B cell (primary cell): ENCODE results near the gene CD52. TPM values are rescaled to one million over a fixed set of nuclear protein-coding genes. Genes with fewer than 3 reads are reported as not detected.

ENCODE experiments used
- ATAC-seq: fragments of 200-7000 bp; cut with Tn5 transposase; one replicate; pipeline ENCODE4 v1.10.0; 2021; ENCODE audit warnings: low read depth, mild to moderate bottlenecking, moderate number of reproducible peaks, moderate library complexity
- CTCF ChIA-PET: fragments of 350-600 bp; sonication (Branson Sonifier 250); formaldehyde crosslinking; loops from one replicate; lab custom pipeline; 2021; ENCODE audit warnings: antibody characterized with exemption, inconsistent platforms; lab: Charles Lee
- POLR2A ChIA-PET: fragments of 350-600 bp; sonication (Branson Sonifier 250); formaldehyde crosslinking; loops from one replicate; lab custom pipeline; 2021; ENCODE audit warnings: antibody characterized with exemption; lab: Charles Lee
- DNase-seq: peaks from one replicate; pipeline ENCODE4 v3.0.0; 2013
- H2AFZ ChIP-seq: 2 replicates; pipeline ENCODE4 v1.6.1; 2012; ENCODE audit warnings: mild to moderate bottlenecking, low read depth, low read length; ENCODE audit not compliant: insufficient read depth, poor library complexity, severe bottlenecking
- H3K27ac ChIP-seq, 2 donors: 1 replicate in 1 of 2; 2 replicates in 1 of 2; pipeline ENCODE4 v1.5.1; 2012 to 2013; ENCODE audit warnings: low read length in 2 of 2, mild to moderate bottlenecking in 2 of 2, moderate library complexity in 1 of 2
- H3K27me3 ChIP-seq, 4 experiments: fragments of 200-600 bp in 1 of 4; sonication (generic) in 1 of 4; replicated peaks in 1 of 4; 1 replicate in 2 of 4; 2 replicates in 2 of 4; pipeline versions ENCODE4 v1.6.1 to v1.7.0; 2013 to 2016; ENCODE audit warnings: low read length in 3 of 4, mild to moderate bottlenecking in 2 of 4, mixed read lengths in 1 of 4, moderate library complexity in 1 of 4; ENCODE audit not compliant: insufficient read depth in 4 of 4, control insufficient read depth in 3 of 4; ENCODE audit errors: control extremely low read depth in 1 of 4
- H3K36me3 ChIP-seq, 2 experiments: replicated peaks in 1 of 2; 1 replicate in 1 of 2; 2 replicates in 1 of 2; pipeline versions ENCODE4 v1.6.1 to v1.7.1; 2013; ENCODE audit warnings: low read length in 1 of 2; ENCODE audit not compliant: insufficient read depth in 2 of 2, control insufficient read depth in 1 of 2; ENCODE audit errors: control extremely low read depth in 1 of 2, extremely low read depth in 1 of 2
- H3K4me1 ChIP-seq, 2 donors: fragments of 200-600 bp in 1 of 2; sonication (generic) in 1 of 2; 1 replicate in 1 of 2; 2 replicates in 1 of 2; pipeline versions ENCODE4 v1.5.1 to v1.6.1; 2013 to 2017; ENCODE audit warnings: low read length in 2 of 2; ENCODE audit not compliant: control insufficient read depth in 2 of 2, insufficient read depth in 2 of 2
- H3K4me2 ChIP-seq: replicated peaks from 2 replicates; pipeline ENCODE3; 2012; ENCODE audit warnings: mild to moderate bottlenecking, low read depth, low read length; ENCODE audit not compliant: poor library complexity, severe bottlenecking
- H3K4me3 ChIP-seq, 5 experiments: fragments of 200-600 bp in 1 of 5; sonication (generic) in 1 of 5; 1 replicate in 3 of 5; 2 replicates in 2 of 5; pipeline versions ENCODE4 v1.5.1 to v1.7.0; 2011 to 2016; ENCODE audit warnings: low read length in 4 of 5, mild to moderate bottlenecking in 4 of 5, low read depth in 2 of 5, control low read depth in 1 of 5, moderate library complexity in 1 of 5; ENCODE audit not compliant: insufficient read depth in 1 of 5; ENCODE audit errors: control extremely low read depth in 1 of 5, extremely low read depth in 1 of 5
- H3K79me2 ChIP-seq: fragments of 200-600 bp; sonication (generic); one replicate; pipeline ENCODE4 v1.6.0; 2016; ENCODE audit warnings: low read length; ENCODE audit not compliant: control insufficient read depth, insufficient read depth
- H3K9ac ChIP-seq: fragments of 200-600 bp; sonication (generic); 2 replicates; pipeline ENCODE4 v1.6.1; 2017; ENCODE audit warnings: mild to moderate bottlenecking, low read length, moderate library complexity
- H3K9me3 ChIP-seq, 3 donors: one replicate each; pipeline versions ENCODE4 v1.6.1 to v1.7.1; 2013; ENCODE audit warnings: low read length in 2 of 3; ENCODE audit not compliant: control insufficient read depth in 2 of 3, insufficient read depth in 1 of 3; ENCODE audit errors: control extremely low read depth in 1 of 3
- H4K20me1 ChIP-seq: 2 replicates; pipeline ENCODE4 v1.6.0; 2012; ENCODE audit warnings: mild to moderate bottlenecking, low read length; ENCODE audit not compliant: insufficient read depth, control insufficient read depth, poor library complexity, severe bottlenecking
- H3K27ac Mint-ChIP-seq: one replicate; pipeline ENCODE4 v1.8.0; 2021; ENCODE audit warnings: mixed read lengths
- H3K27me3 Mint-ChIP-seq: one replicate; pipeline ENCODE4 v1.8.0; 2021; ENCODE audit warnings: mixed read lengths
- H3K4me1 Mint-ChIP-seq: one replicate; pipeline ENCODE4 v1.8.0; 2021; ENCODE audit warnings: mixed read lengths
- H3K4me3 Mint-ChIP-seq: one replicate; pipeline ENCODE4 v1.8.0; 2021; ENCODE audit warnings: mixed read lengths
- H3K9me3 Mint-ChIP-seq: one replicate; pipeline ENCODE4 v1.8.0; 2022; ENCODE audit warnings: mixed read lengths; ENCODE audit not compliant: insufficient read depth
- EZH2 ChIP-seq: IDR thresholded peaks from 2 replicates; pipeline ENCODE4 v1.6.1; 2012; ENCODE audit warnings: borderline replicate concordance, low read depth, mild to moderate bottlenecking, moderate library complexity, low read length; ENCODE audit not compliant: insufficient read depth, poor library complexity, severe bottlenecking
- WGBS: methylation state at CpG from one replicate; pipeline ENCODE4 v1.1.5; 2013; ENCODE audit warnings: missing lambda C conversion rate; ENCODE audit not compliant: insufficient coverage; 5-methylcytosine and 5-hydroxymethylcytosine counted together
- intact Hi-C: fragments of 100-400 bp; cut with micrococcal nuclease; formaldehyde crosslinking; loops from one replicate; pipeline ENCODE4 v1.10.0; 2022
- polyA plus RNA-seq: library from polyadenylated mRNA; depleted of rRNA; stranded (reverse); fragments of >200 nt; gene quantifications from 2 replicates; pipeline ENCODE4 v1.2.3, GENCODE V29; 2012
- total RNA-seq, 2 donors: library from RNA; stranded (reverse); fragments of 120-200 nt in 1 of 2; gene quantifications; 1 replicate in 1 of 2; 2 replicates in 1 of 2; pipeline versions ENCODE4 v1.2.3 to v1.2.4, GENCODE V29; 2013 to 2022
- TF ChIP-seq, protein P1 (sequence below): fragments of 200-600 bp; IDR thresholded peaks from one replicate; pipeline ENCODE4 v1.8.0; 2022; ENCODE audit warnings: antibody characterized with exemption, mild to moderate bottlenecking

The CD52 gene
- total and polyA plus RNA-seq, 2 donors (not counting 1 experiment from before 2014, with no cell fraction given) = 1,116 to 1,597 TPM

DNA sequence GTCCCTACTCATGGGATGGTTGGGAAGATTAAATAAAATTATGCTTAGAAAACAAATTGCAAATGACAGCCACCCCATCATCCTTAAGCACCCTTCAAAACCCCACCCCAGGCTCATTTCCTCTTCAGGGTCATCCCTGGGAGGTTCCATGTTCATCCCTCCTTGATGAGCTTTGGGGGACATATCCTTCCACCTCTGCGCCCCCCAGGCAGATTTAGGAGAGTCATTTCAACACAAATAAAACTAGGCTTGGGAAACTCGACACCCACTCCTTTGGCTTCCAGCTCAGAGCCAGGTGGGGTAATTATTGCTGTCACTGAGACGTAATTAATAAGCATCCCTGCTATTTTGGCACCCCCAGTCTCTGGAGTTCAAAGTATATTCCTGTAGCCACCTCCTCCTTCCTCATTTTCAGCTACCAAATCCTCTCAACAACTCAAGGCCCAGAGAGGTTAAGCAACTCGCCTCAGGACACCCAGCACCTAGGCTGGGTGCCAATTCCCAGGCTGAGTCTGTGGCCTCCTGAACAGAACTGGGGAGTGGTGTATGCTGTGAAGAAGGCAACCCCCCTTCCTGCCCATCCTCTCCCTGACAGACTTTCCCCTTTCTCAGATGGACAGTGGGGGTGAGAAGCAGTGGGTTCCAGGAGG, 35.6 kb downstream of the CD52 start:
- Histone ChIP-seq H3K36me3 (no peaks in the 10 kb centered on the region), H3K9me3 (no peaks in the 10 kb centered on the region), H3K4me2 (no peak overlapping the region), H2AFZ (no peak overlapping the region), H3K4me3 (no peak overlapping the region), H3K79me2 (no peaks in the 10 kb centered on the region), H3K9ac (no peak overlapping the region), H3K27me3 (peaks cover 0 to 6% (median 0%) of the 10 kb centered on the region in 4 experiments), H3K4me1 (no peaks in the 10 kb centered on the region), H3K27ac (no peak overlapping the region), H4K20me1 (no peaks in the 10 kb centered on the region)
- Mint-ChIP-seq H3K4me3 (no peak overlapping the region), H3K27me3 (peaks cover 12% of the 10 kb centered on the region), H3K9me3 (no peaks in the 10 kb centered on the region), H3K27ac (no peak overlapping the region), H3K4me1 (no peaks in the 10 kb centered on the region)
- intact Hi-C loops = no loop called here
- CTCF ChIA-PET = interaction anchor here (0.7 kb wide), 1 partner anchor 44 kb away, joined by 3 read pairs; no protein-coding TSS in a partner anchor
- TF ChIP-seq, protein P1, sequence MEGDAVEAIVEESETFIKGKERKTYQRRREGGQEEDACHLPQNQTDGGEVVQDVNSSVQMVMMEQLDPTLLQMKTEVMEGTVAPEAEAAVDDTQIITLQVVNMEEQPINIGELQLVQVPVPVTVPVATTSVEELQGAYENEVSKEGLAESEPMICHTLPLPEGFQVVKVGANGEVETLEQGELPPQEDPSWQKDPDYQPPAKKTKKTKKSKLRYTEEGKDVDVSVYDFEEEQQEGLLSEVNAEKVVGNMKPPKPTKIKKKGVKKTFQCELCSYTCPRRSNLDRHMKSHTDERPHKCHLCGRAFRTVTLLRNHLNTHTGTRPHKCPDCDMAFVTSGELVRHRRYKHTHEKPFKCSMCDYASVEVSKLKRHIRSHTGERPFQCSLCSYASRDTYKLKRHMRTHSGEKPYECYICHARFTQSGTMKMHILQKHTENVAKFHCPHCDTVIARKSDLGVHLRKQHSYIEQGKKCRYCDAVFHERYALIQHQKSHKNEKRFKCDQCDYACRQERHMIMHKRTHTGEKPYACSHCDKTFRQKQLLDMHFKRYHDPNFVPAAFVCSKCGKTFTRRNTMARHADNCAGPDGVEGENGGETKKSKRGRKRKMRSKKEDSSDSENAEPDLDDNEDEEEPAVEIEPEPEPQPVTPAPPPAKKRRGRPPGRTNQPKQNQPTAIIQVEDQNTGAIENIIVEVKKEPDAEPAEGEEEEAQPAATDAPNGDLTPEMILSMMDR = no peak
- TF ChIP-seq EZH2 = no peak
- DNase-seq (no peak), ATAC-seq (no peak)
- 96% methylated on average over 3 of the region's 4 CpGs for WGBS
- POLR2A ChIA-PET = no interaction called here
